NCI-H345 (cell line): Measurements from ENCODE around the gene KLHL26.

Experiments used
- DNase-seq: peaks from one replicate; lab custom pipeline; 2025; lab: John Stamatoyannopoulos, UW

Gene KLHL26

GRCh38 chr19:18603255-18603957, 33.4 kb upstream of the KLHL26 start:
- no peak for DNase-seq

GRCh38 chr19:18603958-18604819, 32.6 kb upstream of the KLHL26 start:
- no peak for DNase-seq

- no peak for DNase-seq
Observed at GRCh38 chr19:18604820-18605159, 32.0 kb upstream of the KLHL26 start.

GRCh38 chr19:18605196-18605545, 31.7 kb upstream of the KLHL26 start:
- DNase-seq, result no peak

GRCh38 chr19:18605546-18606280, 31.1 kb upstream of the KLHL26 start:
- DNase-seq, result no peak

- DNase-seq, result no peak
Observed at GRCh38 chr19:18606281-18607225, 30.3 kb upstream of the KLHL26 start, which contains the start of gene CRLF1. TSS of gene CRLF1 (minus strand) at chr19:18606799. CDS start at chr19:18606656, 143 bp downstream.

- no peak for DNase-seq
Observed at GRCh38 chr19:18607226-18608101, 29.4 kb upstream of the KLHL26 start.

GRCh38 chr19:18608102-18608804, 28.6 kb upstream of the KLHL26 start:
- no peak for DNase-seq

- no peak for DNase-seq
Observed at GRCh38 chr19:18608805-18609716, 27.8 kb upstream of the KLHL26 start.

GRCh38 chr19:18609717-18610051, 27.1 kb upstream of the KLHL26 start:
- DNase-seq, result no peak

- no peak for DNase-seq
Observed at GRCh38 chr19:18610245-18610555, 26.6 kb upstream of the KLHL26 start.

GRCh38 chr19:18610556-18611326, 26.1 kb upstream of the KLHL26 start:
- DNase-seq, result no peak

- no peak for DNase-seq
Observed at GRCh38 chr19:18611327-18612050, 25.3 kb upstream of the KLHL26 start.

GRCh38 chr19:18612051-18612771, 24.6 kb upstream of the KLHL26 start:
- DNase-seq, result no peak

- no peak for DNase-seq
Observed at GRCh38 chr19:18612772-18613588, 23.8 kb upstream of the KLHL26 start, which contains the start of gene TMEM59L. TSS of gene TMEM59L (plus strand) at chr19:18612870. CDS start at chr19:18612959, 89 bp downstream.
